IPS-18a (cell line): Measurements from ENCODE around the gene TNS1.

ENCODE experiments used
- H3K27ac ChIP-seq: one replicate; pipeline ENCODE4 v1.5.1; 2013; ENCODE audit warnings: low read length
- H3K27me3 ChIP-seq: one replicate; pipeline ENCODE4 v1.6.1; 2013; ENCODE audit warnings: mild to moderate bottlenecking, low read length; ENCODE audit not compliant: control insufficient read depth, insufficient read depth
- H3K36me3 ChIP-seq: one replicate; pipeline ENCODE4 v1.6.1; 2013; ENCODE audit warnings: low read depth, low read length; ENCODE audit not compliant: control insufficient read depth
- H3K4me1 ChIP-seq: one replicate; pipeline ENCODE4 v1.6.1; 2013; ENCODE audit warnings: low read depth, low read length; ENCODE audit not compliant: control insufficient read depth
- H3K4me3 ChIP-seq: one replicate; pipeline ENCODE4 v1.5.1; 2013; ENCODE audit warnings: low read length
- H3K9ac ChIP-seq: one replicate; pipeline ENCODE4 v1.6.1; 2013; ENCODE audit warnings: mild to moderate bottlenecking, low read length, moderate library complexity
- H3K9me3 ChIP-seq: one replicate; pipeline ENCODE4 v1.6.1; 2013; ENCODE audit warnings: low read depth, low read length; ENCODE audit not compliant: control insufficient read depth

The TNS1 gene

DNA sequence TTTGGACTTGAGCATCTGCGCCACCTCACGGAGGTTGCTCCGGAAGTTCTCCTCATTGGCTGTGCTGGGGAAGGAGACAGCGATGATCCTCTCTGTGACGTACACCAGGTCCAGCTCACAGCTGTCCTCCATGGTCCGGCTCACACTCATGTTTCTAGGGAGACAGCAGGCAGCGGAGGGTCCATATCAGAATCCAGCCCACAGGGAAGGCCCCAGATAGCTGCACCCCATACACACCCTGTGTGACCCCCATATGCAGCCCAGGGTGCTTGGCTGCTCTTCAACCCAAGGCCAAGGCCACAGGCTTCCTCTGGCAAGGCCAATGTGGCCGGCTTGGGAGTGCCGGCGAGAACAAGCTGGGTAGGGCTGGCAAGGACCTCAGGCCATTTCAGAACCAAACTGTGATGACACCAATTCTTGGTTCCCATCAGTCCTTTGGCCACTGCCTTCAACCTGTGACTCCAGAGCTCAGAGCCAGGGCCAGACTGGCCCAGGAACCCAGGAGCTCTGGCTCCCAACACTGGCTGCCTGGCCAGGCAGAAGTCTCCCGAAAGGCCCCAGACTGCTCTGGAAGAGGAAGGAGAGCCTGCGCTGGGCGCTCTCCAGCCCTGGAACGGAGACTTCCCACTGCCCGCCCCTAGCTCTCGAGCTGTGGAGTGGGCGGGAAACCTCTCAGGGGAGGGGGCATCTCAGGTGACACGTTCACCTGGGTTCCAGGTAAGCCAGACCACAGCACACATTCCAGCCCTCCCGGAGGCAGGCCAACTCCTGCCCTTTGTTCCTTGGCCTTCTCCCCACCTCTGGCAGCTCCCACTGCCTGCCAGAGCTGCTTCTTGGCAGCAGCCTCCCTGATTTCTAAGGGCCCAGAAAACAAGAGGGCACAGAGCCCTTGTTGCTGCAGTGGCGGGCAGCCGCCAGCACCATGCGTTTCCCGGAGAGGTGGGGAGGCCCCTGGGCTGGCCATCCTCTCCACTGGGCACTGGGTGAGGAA is 104.7 kb downstream of the TNS1 start:
- no peak overlapping the region for H3K4me3 ChIP-seq
- H3K9me3 ChIP-seq, result no peaks in the 10 kb centered on the region
- H3K27ac ChIP-seq, result no peak overlapping the region
- peaks cover 10% of the 10 kb centered on the region for H3K4me1 ChIP-seq
- H3K27me3 ChIP-seq, result no peaks in the 10 kb centered on the region
- H3K36me3 ChIP-seq, result no peaks in the 10 kb centered on the region
- H3K9ac ChIP-seq, result no peak overlapping the region

DNA sequence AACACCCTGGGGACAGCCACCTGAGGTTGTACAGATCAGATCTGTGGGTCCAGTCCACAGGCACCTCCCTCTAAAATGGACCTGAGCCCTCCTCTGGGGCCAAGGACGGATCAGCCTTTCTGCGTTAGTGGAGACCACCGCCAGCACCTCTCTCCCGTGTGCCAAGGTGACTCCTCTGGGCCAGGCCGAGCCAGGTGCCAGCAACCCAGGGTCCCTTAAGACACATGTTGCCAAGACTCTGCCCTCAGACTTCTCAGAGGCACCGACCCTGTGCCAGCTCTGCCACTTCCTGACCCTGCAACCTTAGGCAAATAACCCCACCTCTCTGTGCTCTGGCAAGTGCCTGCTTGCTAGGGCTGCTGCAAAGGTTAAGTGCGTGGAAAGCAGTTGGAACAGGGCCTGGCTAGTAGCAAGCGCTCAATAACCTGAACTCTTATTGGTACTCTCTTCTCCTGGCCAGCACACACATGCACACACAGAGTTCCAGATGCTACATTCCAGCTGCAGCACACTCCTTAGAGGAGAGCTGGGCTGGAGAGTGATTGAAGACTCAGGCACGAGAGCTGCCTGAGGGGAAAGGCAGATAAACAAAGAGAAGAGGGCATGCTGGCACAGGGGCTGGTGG is 105.6 kb downstream of the TNS1 start:
- no peak overlapping the region for H3K4me3 ChIP-seq
- H3K9me3 ChIP-seq, result no peaks in the 10 kb centered on the region
- no peak overlapping the region for H3K27ac ChIP-seq
- H3K4me1 ChIP-seq, result peaks cover 10% of the 10 kb centered on the region
- no peak overlapping the region for H3K9ac ChIP-seq
- H3K36me3 ChIP-seq, result no peaks in the 10 kb centered on the region
- H3K27me3 ChIP-seq, result no peaks in the 10 kb centered on the region

DNA sequence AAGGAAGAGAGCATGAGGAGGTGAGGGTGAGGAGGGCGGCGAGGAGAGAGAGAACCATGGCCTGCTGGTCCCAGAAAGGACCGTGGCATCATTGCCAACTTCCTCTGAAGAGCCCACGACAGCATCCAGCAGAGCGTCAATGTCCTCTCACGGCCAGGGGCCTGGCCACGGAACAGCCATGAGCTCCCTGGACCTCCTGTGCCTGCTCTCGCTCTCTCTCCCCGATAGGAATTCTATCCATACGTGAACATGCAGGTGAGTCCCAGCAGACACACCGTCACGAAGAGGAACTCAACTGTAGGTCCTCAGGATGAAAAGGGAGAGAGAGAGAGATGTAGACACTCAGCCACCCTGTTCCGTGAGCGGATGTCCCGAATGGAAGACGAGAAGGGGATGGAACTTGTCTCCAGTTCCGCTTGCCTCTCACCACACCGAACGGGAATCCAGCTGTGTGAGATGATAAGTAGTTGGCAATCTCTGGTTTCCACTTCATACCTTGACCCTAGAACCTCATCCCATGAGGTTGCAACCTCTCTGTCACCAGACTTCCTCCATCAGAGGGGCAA is 107.6 kb downstream of the TNS1 start:
- Histone ChIP-seq H3K27me3 (no peaks in the 10 kb centered on the region), H3K4me3 (no peak overlapping the region)

DNA sequence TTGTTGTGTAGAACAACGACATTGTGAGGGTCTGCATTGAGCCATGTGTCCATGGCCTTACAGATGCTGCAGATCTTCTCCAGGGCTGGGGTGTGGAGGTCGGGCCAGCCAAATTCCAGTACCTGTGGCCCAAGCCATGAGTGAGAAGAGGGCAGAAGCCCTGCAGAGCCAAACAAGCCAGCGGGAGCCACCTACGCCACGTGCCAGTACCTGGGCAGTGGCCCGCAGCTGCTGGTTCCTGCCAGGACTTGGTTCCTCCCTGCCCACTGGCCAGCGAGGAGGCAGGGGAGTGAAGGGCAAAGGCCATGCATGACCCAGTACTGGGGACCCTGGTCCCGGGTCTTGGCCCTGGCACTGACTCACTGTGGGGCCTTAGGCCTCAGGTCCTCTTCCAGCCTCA is 109.4 kb downstream of the TNS1 start:
- H3K4me3 ChIP-seq, result no peak overlapping the region
- no peaks in the 10 kb centered on the region for H3K36me3 ChIP-seq
- no peak overlapping the region for H3K9ac ChIP-seq
- H3K27me3 ChIP-seq, result no peaks in the 10 kb centered on the region
- no peaks in the 10 kb centered on the region for H3K4me1 ChIP-seq
- no peaks in the 10 kb centered on the region for H3K9me3 ChIP-seq
- no peak overlapping the region for H3K27ac ChIP-seq

More for the DNA sequence above, 107.6 kb downstream of the TNS1 start:
- H3K27ac ChIP-seq, result no peak overlapping the region
- H3K9me3 ChIP-seq, result no peaks in the 10 kb centered on the region
- no peaks in the 10 kb centered on the region for H3K36me3 ChIP-seq
- no peak overlapping the region for H3K9ac ChIP-seq
- peaks cover 10% of the 10 kb centered on the region for H3K4me1 ChIP-seq

DNA sequence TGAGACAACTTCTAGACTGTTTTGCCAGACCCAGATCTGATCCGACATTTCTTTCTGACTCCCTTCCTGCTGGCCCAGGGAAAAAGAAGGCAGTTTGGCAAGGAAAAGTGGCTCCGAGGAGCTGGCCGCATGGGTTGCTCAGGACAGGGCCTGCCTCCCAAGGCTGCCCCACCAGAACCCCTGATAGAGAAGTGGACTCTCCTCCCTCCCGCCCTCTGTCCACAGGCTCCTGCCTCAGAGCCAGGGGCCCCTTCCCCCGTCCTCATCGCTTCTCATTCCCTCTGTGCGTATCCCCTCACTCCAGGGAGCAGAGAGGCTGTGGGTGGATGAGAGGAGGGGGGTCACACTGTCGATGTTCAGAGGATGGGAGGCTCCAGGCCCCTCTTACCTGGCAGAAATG is 110.2 kb downstream of the TNS1 start:
- Histone ChIP-seq H3K36me3 (no peaks in the 10 kb centered on the region), H3K9ac (no peak overlapping the region), H3K27me3 (no peaks in the 10 kb centered on the region), H3K9me3 (no peaks in the 10 kb centered on the region), H3K4me3 (no peak overlapping the region), H3K27ac (no peak overlapping the region), H3K4me1 (no peaks in the 10 kb centered on the region)

DNA sequence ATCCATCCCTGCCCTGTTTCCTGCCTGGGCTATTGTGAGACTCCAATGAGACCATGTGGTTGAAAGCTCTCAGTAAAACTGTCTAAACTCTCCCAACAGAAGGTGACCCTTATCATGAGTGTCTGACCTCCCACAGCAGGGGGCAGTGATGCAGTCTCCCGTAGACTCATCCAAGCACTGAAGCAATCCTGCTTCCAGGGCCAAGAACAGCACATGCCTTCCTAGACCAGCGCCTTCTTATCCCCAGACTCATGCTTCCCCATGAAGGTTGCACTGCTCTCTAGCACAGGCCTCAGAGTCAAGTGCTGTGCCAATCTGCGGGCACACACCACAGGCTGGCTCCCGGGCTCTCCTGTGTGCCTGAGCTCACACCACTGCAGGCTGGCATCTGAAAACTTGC is 112.3 kb downstream of the TNS1 start:
- H3K4me3 ChIP-seq, result no peak overlapping the region
- H3K9me3 ChIP-seq, result no peaks in the 10 kb centered on the region
- no peaks in the 10 kb centered on the region for H3K4me1 ChIP-seq
- no peaks in the 10 kb centered on the region for H3K36me3 ChIP-seq
- no peak overlapping the region for H3K9ac ChIP-seq
- H3K27me3 ChIP-seq, result no peaks in the 10 kb centered on the region
- no peak overlapping the region for H3K27ac ChIP-seq

DNA sequence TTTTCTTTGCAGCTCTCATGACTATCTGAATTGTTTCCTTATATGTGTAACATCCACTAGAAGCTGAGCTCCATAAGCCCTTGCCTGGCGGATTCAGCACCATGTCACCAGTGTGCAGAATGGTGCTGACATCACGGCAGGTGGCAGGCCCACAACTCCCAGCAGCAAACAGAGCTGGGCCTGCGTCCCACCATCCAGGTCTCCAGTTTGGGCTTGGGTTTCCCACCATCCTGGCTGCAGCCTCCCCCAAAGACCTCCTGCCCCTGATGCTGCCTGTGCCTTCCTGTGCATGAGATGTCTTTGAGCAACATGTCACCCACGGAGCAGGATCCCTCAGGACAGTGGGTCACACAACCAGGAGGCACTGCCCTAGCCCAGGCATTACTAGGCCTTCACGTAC is 113.1 kb downstream of the TNS1 start:
- H3K36me3 ChIP-seq, result no peaks in the 10 kb centered on the region
- H3K27ac ChIP-seq, result no peak overlapping the region
- H3K9ac ChIP-seq, result no peak overlapping the region
- no peaks in the 10 kb centered on the region for H3K4me1 ChIP-seq
- no peak overlapping the region for H3K4me3 ChIP-seq
- no peaks in the 10 kb centered on the region for H3K27me3 ChIP-seq
- no peaks in the 10 kb centered on the region for H3K9me3 ChIP-seq

DNA sequence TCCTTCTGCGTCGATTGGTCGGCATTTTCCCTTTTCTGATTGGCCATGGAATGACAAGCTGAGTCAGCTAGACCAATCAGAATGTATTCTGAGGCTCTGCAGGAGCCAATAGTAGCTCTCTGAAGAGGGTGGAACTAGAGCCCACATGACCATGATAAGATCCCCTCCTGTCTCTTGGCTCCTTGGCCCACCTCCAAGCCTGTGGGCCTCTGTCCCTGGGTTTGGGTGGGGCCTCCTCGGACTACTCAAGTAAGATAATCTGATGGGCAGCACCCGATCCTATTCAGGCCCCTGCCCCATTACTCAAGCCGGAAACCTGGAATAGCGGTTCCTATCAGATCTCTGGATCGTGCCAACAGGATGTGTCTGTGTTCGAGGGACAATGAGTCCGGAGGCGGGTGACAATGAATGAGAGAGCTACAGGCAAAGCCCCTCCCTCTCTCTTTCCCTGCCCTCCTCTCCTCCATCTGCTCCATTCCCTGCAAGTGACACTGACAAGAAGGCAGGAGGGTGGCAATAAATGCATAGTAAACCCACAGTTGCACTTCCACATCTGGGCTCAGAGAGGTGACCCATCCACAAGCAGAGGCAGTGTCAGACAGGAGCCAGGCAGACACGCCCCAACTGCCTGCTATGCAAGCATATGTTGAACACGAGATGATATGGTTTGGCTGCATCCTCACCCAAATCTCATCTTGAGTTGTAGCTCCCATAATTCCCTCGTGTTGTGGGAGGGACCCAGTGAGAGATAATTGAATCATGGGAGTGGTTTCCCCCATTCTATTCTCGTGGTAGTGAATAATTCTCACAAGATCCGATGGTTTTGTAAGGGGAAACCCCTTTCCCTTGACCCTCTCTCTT is 114.7 kb downstream of the TNS1 start:
- H3K9ac ChIP-seq, result no peak overlapping the region
- no peak overlapping the region for H3K4me3 ChIP-seq
- H3K27ac ChIP-seq, result no peak overlapping the region
- H3K36me3 ChIP-seq, result no peaks in the 10 kb centered on the region
- H3K27me3 ChIP-seq, result no peaks in the 10 kb centered on the region
- H3K9me3 ChIP-seq, result no peaks in the 10 kb centered on the region
- H3K4me1 ChIP-seq, result no peaks in the 10 kb centered on the region

DNA sequence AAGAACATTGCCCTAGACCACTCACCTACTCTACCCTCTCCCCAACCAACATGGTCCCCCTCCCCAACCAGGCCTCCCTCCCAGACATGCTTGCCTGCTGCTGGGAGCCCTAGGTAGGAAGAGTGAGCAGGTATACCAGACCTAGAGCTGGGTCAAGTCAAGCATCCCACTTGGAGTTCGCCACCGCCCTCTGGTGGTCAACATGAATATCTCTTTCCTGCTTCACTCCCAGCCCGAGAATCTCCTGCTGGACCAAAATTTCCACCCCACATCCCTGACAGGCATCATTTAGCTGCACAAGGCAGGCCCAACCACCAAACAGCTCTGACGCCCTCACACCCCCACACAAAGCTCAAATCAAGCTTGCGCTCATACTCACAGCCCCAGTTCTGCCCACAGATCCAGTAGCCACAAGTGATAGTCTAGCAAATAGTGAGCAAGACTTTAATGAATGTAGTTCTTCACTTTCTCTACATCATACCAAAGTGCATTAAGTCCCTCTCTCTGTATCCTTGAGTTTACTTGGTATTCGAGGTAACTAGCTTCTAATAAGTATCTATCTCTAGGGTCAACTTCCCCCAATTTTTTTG is 116.0 kb downstream of the TNS1 start:
- Histone ChIP-seq H3K36me3 (no peaks in the 10 kb centered on the region), H3K4me3 (no peak overlapping the region), H3K4me1 (no peaks in the 10 kb centered on the region), H3K27ac (no peak overlapping the region), H3K9me3 (no peaks in the 10 kb centered on the region), H3K27me3 (no peaks in the 10 kb centered on the region), H3K9ac (no peak overlapping the region)

DNA sequence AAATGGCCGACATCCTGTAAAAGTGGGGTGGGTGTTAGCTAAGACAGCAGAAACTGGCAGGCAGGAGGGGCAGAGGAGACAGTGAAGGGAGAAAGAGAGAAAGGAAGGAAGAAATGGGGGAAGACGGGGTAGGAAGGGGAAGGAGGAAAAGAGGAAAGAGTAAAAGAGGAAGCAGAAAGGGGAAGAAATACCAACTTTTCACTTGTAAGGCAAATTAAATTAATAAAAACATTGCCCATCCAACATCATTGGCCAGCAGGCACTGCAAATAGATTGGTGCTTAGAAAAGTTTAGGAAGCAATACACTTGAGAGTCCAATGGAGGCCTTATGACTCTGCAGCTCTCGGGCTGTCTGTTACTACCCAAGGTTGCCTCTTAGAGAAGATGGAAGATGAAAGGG is 116.7 kb downstream of the TNS1 start:
- H3K9ac ChIP-seq, result no peak overlapping the region
- no peaks in the 10 kb centered on the region for H3K9me3 ChIP-seq
- no peaks in the 10 kb centered on the region for H3K36me3 ChIP-seq
- H3K4me1 ChIP-seq, result no peaks in the 10 kb centered on the region
- no peak overlapping the region for H3K27ac ChIP-seq
- H3K4me3 ChIP-seq, result no peak overlapping the region
- no peaks in the 10 kb centered on the region for H3K27me3 ChIP-seq

DNA sequence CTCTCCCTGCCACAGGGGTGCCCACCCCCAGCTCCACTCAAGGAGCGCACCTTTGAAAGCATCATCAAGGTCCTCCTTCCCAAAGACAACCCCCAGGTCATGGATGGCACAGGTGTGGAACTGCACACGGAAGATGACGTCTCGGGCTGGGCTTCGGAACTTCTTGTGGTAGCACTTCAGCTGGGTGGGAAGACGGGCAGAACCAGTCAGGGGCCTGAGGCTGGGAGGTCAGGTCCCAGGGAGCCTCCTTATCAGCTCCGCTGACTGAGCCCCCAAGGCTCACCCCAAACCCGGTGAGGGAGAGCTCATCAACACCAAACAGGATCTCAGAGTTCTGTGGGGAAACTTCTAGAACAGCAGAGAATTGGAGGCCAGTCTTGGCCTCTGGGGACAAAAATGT is 117.8 kb downstream of the TNS1 start:
- H3K27ac ChIP-seq, result no peak overlapping the region
- no peaks in the 10 kb centered on the region for H3K9me3 ChIP-seq
- no peak overlapping the region for H3K9ac ChIP-seq
- no peaks in the 10 kb centered on the region for H3K27me3 ChIP-seq
- H3K4me1 ChIP-seq, result no peaks in the 10 kb centered on the region
- no peaks in the 10 kb centered on the region for H3K36me3 ChIP-seq
- H3K4me3 ChIP-seq, result no peak overlapping the region
